NCI-H748 (cell line): ENCODE measurements around the gene LRRC61.
"Not testable (repeated sequence)": the region's sequence is repeated elsewhere in the genome, so short reads cannot be mapped to it uniquely, and the experiment has no call there.

Experiments used
- DNase-seq: peaks from one replicate; lab custom pipeline; 2025; ENCODE audit not compliant: unreplicated experiment; lab: John Stamatoyannopoulos, UW

Gene LRRC61, protein sequence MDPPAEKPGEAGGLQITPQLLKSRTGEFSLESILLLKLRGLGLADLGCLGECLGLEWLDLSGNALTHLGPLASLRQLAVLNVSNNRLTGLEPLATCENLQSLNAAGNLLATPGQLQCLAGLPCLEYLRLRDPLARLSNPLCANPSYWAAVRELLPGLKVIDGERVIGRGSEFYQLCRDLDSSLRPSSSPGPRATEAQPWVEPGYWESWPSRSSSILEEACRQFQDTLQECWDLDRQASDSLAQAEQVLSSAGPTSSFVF

GRCh38 chr7:150322833-150323681 lies at the start of gene LRRC61, which contains the start of gene ACTR3C:
TSS of gene LRRC61 (plus strand) at chr7:150323355. CDS start at chr7:150336862, 13,507 bp downstream.
TSS of gene ACTR3C (minus strand) at chr7:150323545. CDS start at chr7:150295296, 28,249 bp downstream.
- peak; percentile 91 for DNase-seq

GRCh38 chr7:150276132-150276695 lies 46.9 kb upstream of the LRRC61 start:
- peak; percentile 18 for DNase-seq

DNA sequence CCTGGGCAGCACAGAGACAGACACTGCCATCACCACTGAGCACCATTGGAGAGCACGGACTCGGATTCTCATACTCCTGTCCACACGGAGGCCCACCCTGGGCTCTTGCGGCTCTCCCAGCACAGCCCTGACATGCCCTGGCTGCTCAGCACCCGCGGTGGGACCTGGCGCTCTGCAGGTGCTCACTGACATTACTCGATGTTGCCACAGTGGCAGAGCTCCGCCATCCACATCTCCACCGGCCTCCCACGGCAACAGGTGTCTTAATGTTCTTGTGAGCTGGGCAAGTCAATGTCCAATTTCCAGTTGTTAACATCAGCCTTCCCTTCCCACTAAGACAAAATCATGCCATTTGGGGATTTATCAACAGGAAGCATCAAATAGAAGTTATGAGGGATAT lies 44.8 kb upstream of the LRRC61 start:
- DNase-seq: not testable (repeated sequence)

GRCh38 chr7:150281681-150282403 lies 41.3 kb upstream of the LRRC61 start:
- not testable (repeated sequence) for DNase-seq

DNA sequence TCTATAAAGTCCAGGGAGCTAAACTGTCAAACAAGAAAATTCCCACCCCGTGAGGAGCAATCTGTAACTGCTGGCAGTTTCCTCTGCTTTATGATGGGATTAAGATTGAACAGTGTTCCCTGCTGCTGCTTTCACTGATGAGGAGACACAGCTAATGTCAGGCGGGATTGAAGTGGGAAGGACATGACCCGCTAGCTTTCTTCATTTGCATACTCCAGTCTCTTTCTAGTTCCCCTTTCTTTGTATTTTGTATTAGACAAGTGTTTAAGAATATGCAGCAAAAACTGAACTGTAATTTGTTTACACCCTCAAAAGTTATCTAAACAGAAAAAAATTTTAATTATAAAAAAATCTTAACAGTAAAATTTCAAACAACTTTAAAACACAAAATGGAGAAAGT lies 40.0 kb upstream of the LRRC61 start:
- not testable (repeated sequence) for DNase-seq

DNA sequence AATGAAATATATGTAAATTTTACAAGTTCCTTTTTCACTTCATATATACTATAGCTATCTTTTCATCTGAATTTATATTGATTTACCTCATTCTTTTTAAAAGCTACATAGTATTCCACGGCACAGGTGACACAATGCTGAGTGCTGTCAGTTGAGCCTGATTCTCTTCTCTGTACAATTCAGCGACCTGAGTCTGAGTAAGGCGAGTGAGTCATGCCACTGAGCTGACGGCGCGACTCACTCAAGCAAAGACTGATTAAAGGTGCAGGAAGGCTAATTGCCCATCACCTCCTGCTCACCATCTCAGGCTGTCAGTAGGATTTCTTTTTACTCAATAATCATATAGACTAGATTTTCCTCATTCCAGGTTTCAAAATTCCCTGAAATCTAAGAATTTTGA lies 39.5 kb upstream of the LRRC61 start:
- not testable (repeated sequence) for DNase-seq

- DNase-seq: peak; percentile 25
These were observed 37.1 kb upstream of the LRRC61 start for GRCh38 chr7:150285849-150286754.

GRCh38 chr7:150287815-150288214 lies 35.3 kb upstream of the LRRC61 start:
- not testable (repeated sequence) for DNase-seq

- DNase-seq: not testable (repeated sequence)
These were observed 34.3 kb upstream of the LRRC61 start for GRCh38 chr7:150288816-150289215.

DNA sequence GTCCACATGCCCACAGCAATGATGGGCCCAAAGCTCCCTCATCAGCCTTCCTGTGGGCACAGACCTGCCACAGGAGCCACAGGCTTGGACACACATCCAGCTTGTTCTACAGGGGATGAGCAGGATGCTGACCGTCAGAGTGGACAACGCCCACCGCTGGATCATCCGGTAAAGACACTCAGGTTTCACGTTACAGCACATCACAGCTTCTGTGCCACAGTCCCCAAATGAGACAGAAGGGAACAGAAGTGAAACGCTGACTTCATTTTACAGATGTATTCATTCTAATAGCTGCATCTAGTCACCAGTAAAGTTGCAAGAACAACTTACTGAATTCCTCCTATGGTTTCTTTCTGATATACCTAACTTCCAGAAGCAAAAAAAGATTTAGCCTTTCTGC lies 32.8 kb upstream of the LRRC61 start:
- not testable (repeated sequence) for DNase-seq

DNA sequence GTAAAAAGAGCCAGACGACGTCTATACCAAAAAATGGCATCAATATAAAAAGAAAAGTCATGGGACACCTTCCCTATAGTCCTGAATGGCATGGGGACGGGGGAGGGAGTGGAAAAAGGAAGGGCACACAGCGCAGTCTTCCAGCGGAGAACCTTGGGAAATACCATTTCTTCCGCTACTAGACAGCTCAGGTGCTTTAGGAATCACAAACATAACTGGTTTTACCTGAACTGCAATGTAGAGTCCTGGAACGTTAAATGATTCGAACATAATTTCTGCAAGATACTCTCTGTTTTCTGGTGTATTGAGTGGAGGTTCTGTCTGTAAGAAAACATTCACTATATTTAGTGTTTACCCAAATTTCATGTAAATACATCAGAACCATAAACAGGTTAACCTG lies 28.1 kb upstream of the LRRC61 start:
- not testable (repeated sequence) for DNase-seq

- DNase-seq: not testable (repeated sequence)
These were observed 27.5 kb upstream of the LRRC61 start for GRCh38 chr7:150295614-150296013.

DNA sequence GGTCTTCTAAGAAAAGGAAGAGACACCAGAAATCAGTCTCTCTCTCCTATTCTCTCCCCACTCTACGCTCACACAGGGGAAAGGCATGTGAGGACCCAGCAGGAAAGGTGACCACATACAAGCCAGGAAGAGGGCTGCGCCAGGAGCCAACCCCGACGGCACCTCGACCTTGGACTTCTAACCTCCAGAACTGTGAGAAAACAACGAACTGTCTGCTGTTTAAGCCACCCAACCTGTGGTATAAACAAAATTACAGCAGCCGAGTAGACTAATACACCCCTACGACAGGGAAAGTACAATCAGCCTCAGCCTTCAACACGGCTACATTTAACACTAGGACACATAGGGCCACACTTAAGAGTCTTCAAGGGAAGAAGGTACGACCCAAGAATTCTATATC lies 26.4 kb upstream of the LRRC61 start:
- DNase-seq: not testable (repeated sequence)

- DNase-seq: not testable (repeated sequence)
These were observed 25.2 kb upstream of the LRRC61 start for GRCh38 chr7:150297978-150298377.

GRCh38 chr7:150302908-150303310 lies 20.2 kb upstream of the LRRC61 start:
- not testable (repeated sequence) for DNase-seq

DNA sequence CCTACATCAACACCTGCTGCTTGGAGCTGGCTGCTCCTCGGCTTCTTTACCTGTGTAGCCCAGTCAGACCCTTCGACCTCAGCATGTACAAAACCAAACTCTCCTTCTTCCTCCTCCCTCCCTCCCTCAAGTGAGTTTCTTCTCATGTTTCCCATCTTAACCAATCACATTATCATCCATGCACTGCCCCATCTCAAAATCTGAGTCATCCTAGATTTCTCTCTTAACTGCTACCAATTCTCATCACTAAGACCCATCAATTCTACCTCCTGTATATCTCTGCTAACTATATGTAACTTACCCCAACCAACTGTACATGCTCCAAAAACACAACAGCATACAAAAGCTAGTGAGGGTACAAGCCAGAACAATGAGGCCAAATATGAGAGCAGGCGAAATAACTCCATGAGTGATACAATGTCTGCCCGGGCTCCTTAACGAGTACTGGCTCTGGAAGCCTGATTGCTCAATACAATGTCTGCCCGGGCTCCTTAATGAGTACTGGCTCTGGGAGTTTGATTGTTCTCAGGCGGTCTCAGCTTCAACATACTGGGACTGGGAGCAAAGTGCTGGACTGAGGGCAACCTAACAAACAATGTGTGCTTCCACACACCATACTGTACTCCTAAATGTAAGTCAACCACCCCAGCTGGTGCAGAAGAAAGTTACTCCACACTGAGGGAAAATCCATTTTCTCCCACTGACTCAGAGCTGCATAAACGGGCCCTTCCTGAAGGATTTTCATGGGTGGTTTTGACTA lies 18.5 kb upstream of the LRRC61 start:
- DNase-seq: not testable (repeated sequence)

DNA sequence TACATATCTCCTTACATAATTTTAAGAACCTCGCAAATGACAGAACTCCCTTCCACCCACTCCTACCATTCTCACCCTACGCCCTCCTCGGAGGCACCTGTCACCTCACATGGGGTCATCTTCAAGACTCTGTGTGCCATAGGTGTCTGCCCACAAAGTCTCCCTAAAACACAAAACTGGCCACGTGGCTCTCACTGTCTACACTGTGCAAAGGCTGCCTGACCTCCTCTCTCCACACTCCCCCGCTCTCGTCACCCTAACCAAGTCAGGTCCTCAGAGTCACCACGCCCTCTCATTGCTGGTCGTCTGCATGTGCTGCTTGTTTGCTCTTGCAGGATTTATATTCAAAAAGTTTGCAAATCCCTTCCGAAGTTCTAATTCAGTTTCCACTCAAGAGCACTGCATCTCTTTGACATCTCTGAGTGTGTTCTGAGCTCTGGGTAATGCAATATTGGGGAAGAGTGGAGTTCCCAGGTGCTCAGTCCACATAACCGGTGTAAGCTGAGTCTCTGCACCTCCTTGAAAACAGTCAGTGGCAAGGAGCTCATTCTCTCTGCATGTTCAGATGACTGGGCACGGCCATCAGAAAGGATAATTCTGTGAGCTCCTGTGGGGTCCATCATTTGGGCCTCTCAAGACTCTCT lies 17.8 kb upstream of the LRRC61 start:
- not testable (repeated sequence) for DNase-seq

DNA sequence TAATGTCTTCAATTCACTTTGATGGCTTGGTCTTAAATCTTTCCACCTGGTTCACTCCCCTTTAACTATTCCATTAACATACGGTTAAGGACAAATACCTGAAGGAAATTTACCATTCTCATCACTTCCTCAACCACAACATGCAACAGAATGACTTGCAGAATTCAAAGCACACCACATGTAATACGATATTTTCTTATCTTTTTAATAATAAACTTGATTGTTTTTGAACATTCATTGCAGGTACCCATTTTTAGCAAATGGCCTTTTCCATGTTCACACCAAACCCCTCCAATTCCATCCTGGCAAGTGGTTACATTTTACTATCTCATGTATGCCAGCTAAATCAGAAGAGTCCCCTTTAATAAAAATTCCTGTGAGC lies 17.3 kb upstream of the LRRC61 start:
- not testable (repeated sequence) for DNase-seq

DNA sequence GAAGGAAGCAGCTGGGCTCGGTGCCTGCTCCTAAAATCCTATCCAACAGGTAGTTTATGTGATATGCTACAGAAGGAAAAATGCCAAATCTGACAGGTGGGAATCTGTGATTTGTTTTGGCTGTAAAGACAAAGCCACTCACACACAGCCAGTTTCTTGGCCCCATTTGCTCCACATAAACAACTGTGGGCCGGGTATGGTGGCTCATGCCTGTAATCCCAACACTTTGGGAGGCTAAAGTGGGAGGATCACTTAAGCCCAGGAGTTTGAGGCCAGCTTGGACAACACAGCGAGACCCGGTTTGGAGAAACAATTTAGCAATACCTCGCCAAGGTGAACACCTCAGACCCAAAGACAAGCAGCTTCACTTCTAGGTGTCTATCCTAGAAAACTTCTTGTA lies 16.8 kb upstream of the LRRC61 start:
- DNase-seq: not testable (repeated sequence)
